Uterus (tissue), 4 donors: ENCODE results near the gene TSPAN9. TPM values are rescaled to one million over a fixed set of nuclear protein-coding genes. Genes with fewer than 3 reads are reported as not detected.

ENCODE experiments used
- DNase-seq, 2 donors: peaks; one replicate each; pipeline ENCODE4 v3.0.0-alpha.2; 2019 to 2020
- H3K27ac ChIP-seq, 2 donors: fragments of 200-600 bp; sonication (generic); 1 replicate in 1 of 2; 2 replicates in 1 of 2; pipeline ENCODE4 v1.5.1; 2016 to 2018
- H3K27me3 ChIP-seq, 2 donors: fragments of 200-600 bp; sonication (generic); one replicate each; pipeline ENCODE4 v1.5.1; 2018 to 2019; ENCODE audit warnings: control low read depth in 1 of 2
- H3K36me3 ChIP-seq, 2 donors: fragments of 200-600 bp; sonication (generic); one replicate each; pipeline ENCODE4 v1.5.1; 2019; ENCODE audit warnings: control low read depth in 1 of 2
- H3K4me1 ChIP-seq, 2 donors: fragments of 200-600 bp; sonication (generic); one replicate each; pipeline ENCODE4 v1.5.1; 2018 to 2019; ENCODE audit warnings: control low read depth in 1 of 2
- H3K4me3 ChIP-seq, 2 donors: fragments of 200-600 bp; sonication (generic); 1 replicate in 1 of 2; 2 replicates in 1 of 2; pipeline ENCODE4 v1.5.1; 2018 to 2019; ENCODE audit warnings: mild to moderate bottlenecking in 1 of 2
- H3K9me3 ChIP-seq, 2 donors: fragments of 200-600 bp; sonication (generic); one replicate each; pipeline ENCODE4 v1.5.1; 2019; ENCODE audit warnings: control low read depth in 1 of 2
- CTCF ChIP-seq, 4 experiments: fragments of 200-600 bp in 2 of 4; fragments of 450-650 bp in 2 of 4; sonication (generic) in 2 of 4; IDR thresholded peaks; one replicate each; pipeline ENCODE4 v1.5.1; 2016 to 2019; ENCODE audit warnings: antibody characterized with exemption in 4 of 4, mild to moderate bottlenecking in 2 of 4, moderate library complexity in 1 of 4
- POLR2A ChIP-seq, 2 donors: fragments of 450-650 bp; IDR thresholded peaks; one replicate each; pipeline ENCODE4 v1.6.1; 2016; ENCODE audit warnings: antibody characterized with exemption in 2 of 2, mild to moderate bottlenecking in 1 of 2, moderate library complexity in 1 of 2
- intact Hi-C: fragments of 100-400 bp; cut with DNase I; formaldehyde crosslinking; loops from one replicate; pipeline ENCODE4 v1.15.1; 2023; ENCODE audit warnings: low total_unique reads
- total RNA-seq, 4 donors: library from RNA; depleted of rRNA in 3 of 4; stranded (reverse); fragments of >200 nt in 3 of 4; gene quantifications; one replicate each; pipeline versions ENCODE4 v1.1.0 to v1.2.4, GENCODE V29; 2014 to 2023
- donor health status: DM: yes; HTN: yes; CAD: no.

The TSPAN9 gene
- total RNA-seq, 4 donors from 2014 or later = 47.9 to 106 (median 65.1) TPM

- DNase-seq = no peak
Measured at GRCh38 chr12:3149515-3150307, 72.5 kb downstream of the TSPAN9 start.

DNA sequence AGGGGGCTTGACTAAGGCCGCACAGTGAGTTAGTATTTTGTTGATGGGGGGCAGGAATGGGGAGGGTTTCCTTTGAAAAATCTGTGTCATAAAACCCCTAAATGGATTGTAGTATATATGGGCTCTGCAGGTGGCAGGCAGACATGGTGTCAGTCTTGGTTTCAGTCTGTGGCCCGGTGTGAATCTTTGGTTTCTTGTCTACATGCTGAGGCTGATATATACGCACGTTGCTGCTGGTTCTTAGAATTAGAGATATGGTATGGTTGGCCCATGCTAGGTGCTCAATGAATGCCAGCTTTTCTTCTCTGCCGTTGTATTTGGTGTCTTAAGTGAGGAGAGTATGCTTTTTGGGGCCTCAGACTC lies 73.1 kb downstream of the TSPAN9 start:
- Histone ChIP-seq H3K36me3 (no peaks in the 10 kb centered on the region), H3K9me3 (no peaks in the 10 kb centered on the region), H3K27me3 (no peaks in the 10 kb centered on the region), H3K4me1 (peaks cover 25 to 26% of the 10 kb centered on the region in 2 donors), H3K4me3 (no peak overlapping the region), H3K27ac (peak overlapping the region; percentile 35 to 55)
- intact Hi-C loops = no loop called here
- TF ChIP-seq CTCF (IDR thresholded peaks at IDR 0.05) (no peak), POLR2A (IDR thresholded peaks at IDR 0.05) (no peak)
- DNase-seq = no peak

More at GRCh38 chr12:3149515-3150307, 72.5 kb downstream of the TSPAN9 start:
- Histone ChIP-seq H3K36me3 (no peaks in the 10 kb centered on the region), H3K4me1 (peaks cover 25 to 26% of the 10 kb centered on the region in 2 donors), H3K9me3 (no peaks in the 10 kb centered on the region), H3K4me3 (no peak overlapping the region), H3K27ac (peak overlapping the region; percentile 35 to 49), H3K27me3 (no peaks in the 10 kb centered on the region)
- intact Hi-C loops = no loop called here
- no peak for TF ChIP-seq CTCF (IDR thresholded peaks at IDR 0.05)

DNA sequence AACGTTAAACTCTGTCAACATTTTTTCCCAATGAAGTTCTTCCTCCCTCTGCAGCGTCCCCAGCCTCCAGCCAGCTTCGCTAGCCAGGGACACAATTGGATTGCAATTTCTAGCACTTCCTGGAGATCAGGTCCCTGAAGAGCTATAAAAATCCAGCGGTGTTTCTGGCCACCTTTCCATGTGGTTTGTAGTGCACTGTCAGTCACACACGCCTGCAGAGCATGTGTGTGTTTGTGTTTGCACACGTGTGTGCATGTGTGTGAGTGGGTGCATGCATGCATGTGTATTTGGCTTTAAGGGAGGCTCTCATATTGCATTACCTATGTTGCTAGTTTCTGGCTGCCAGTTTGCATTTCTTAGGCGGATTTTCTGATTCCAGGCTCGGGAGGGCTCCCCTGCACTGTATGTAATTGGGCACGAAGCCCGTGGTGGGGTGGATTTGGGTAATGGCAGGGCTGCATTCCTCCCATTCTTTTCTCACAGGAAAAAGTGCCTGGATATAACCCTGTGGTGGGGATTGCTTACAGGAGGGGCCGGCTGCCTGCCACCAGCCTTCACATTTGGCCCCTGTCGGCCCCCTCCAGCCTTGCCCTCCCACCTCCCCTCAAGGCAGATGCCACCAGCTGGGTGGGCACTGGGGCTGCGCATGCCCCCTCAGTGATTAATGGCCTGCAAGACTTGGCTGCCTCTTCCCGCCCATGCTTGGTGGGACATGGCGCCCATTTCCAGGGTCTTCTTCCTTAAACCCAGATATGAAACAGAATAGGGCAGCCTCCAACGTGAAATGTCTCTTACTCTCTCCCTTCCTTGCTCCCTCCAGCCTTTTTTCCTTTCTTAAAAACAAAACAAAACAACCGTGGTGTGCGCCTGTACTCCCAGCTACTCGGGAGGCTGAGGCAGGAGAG lies 74.0 kb downstream of the TSPAN9 start:
- Histone ChIP-seq H3K36me3 (no peaks in the 10 kb centered on the region), H3K4me3 (no peak overlapping the region), H3K9me3 (no peaks in the 10 kb centered on the region), H3K27ac (peak overlapping the region; percentile 52 to 55), H3K27me3 (no peaks in the 10 kb centered on the region), H3K4me1 (peaks cover 25 to 26% of the 10 kb centered on the region in 2 donors)
- no peak for TF ChIP-seq CTCF (IDR thresholded peaks at IDR 0.05)
- no peak for TF ChIP-seq POLR2A (IDR thresholded peaks at IDR 0.05)
- DNase-seq = no peak
- intact Hi-C loops = no loop called here

DNA sequence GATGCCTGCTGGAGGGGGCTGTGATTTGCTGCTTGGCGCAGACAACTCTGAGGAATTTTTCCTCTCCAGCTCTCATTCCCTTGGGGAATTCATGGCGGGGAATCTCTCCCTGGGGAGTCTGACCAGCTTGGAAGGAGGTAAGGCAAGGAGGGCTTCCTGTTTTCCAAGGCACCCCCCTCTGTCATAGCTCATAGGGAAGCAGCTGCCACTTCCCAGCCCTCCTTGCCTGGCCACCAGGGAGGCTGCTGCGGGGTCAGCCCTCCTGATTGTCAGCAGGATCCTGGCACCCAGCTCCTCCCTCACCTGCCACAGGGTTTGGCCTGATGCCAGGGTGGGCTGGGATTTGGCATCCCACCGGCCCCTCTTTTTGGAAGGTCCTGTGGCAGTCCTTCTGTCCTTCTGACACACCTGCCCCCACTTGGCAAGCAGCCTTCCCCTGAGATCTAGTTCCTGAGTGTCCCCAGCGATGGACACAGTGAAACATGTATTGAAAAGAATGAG lies 74.9 kb downstream of the TSPAN9 start:
- no peak for DNase-seq
- H3K9me3 ChIP-seq = no peaks in the 10 kb centered on the region
- no peak for TF ChIP-seq CTCF (IDR thresholded peaks at IDR 0.05)
- TF ChIP-seq POLR2A (IDR thresholded peaks at IDR 0.05) = no peak
- H3K36me3 ChIP-seq = no peaks in the 10 kb centered on the region
- peak overlapping the region; percentile 52 for H3K27ac ChIP-seq
- no peaks in the 10 kb centered on the region for H3K27me3 ChIP-seq
- H3K4me1 ChIP-seq = peaks cover 25 to 26% of the 10 kb centered on the region in 2 donors
- no peak overlapping the region for H3K4me3 ChIP-seq
- intact Hi-C loops = no loop called here
